H1 (cell line): ENCODE data around the gene GTPBP6. TPM values are rescaled to one million over a fixed set of nuclear protein-coding genes. Genes with fewer than 3 reads are reported as not detected.

Experiments used
- ATF3 ChIP-seq: IDR thresholded peaks from 2 replicates; pipeline ENCODE4 v1.6.1; 2011; ENCODE audit warnings: low read depth, mild to moderate bottlenecking, low read length; ENCODE audit not compliant: insufficient read depth
- BCL11A ChIP-seq, 2 experiments: IDR thresholded peaks; one replicate each; pipeline ENCODE4 v1.6.1; 2011; ENCODE audit warnings: low read depth in 2 of 2, low read length in 2 of 2, mild to moderate bottlenecking in 2 of 2
- CHD7 ChIP-seq: fragments of 300-600 bp; sonication (generic); IDR thresholded peaks from 2 replicates; pipeline ENCODE4 v1.7.1; 2012; ENCODE audit warnings: low read length, moderate library complexity, mild to moderate bottlenecking, inconsistent platforms; ENCODE audit not compliant: insufficient replicate concordance
- CREB1 ChIP-seq: IDR thresholded peaks from 2 replicates; pipeline ENCODE4 v1.6.1; 2012; ENCODE audit warnings: inconsistent platforms
- EGR1 ChIP-seq: IDR thresholded peaks from 2 replicates; pipeline ENCODE4 v1.6.1; 2011; ENCODE audit warnings: low read depth, low read length, borderline replicate concordance
- RBBP5 ChIP-seq: IDR thresholded peaks from 2 replicates; pipeline ENCODE4 v1.7.1; 2012; ENCODE audit warnings: low read depth, mild to moderate bottlenecking, inconsistent platforms, low read length, moderate library complexity, borderline replicate concordance
- SP1 ChIP-seq: IDR thresholded peaks from 2 replicates; pipeline ENCODE4 v1.6.1; 2011; ENCODE audit warnings: low read depth, low read length
- SRF ChIP-seq: IDR thresholded peaks from 2 replicates; pipeline ENCODE4 v1.6.1; 2011; ENCODE audit warnings: mild to moderate bottlenecking, low read depth, low read length, moderate library complexity
- polyA plus RNA-seq, 7 experiments: library from polyadenylated mRNA; depleted of rRNA in 3 of 7; stranded (reverse) in 5 of 7; unstranded in 2 of 7; fragments of >200 nt in 5 of 7; fragments of 200-250 nt in 2 of 7; gene quantifications; 1 replicate in 5 of 7; 2 replicates in 1 of 7; 4 replicates in 1 of 7; pipeline versions ENCODE4 v1.2.1 to v1.2.3, GENCODE V29; 2011 to 2013; ENCODE audit warnings: missing spikeins in 2 of 7, mixed read lengths in 2 of 7
- total RNA-seq: library from RNA; stranded (reverse); fragmentation: NEBNext Ultra II Directional; extraction: Animal tissue kit (Norgen Biotek cat#: 25700); gene quantifications from 2 replicates; pipeline ENCODE4 v1.2.1, GENCODE V29; 2021

Gene GTPBP6
- total and polyA plus RNA-seq, 2 of the 8 experiments (the other 6 are each of a cell fraction or from before 2014, with no cell fraction given) = 33.9 to 57.1 TPM

GRCh38 chrX:363621-364375, 45.2 kb upstream of the GTPBP6 start (continued):
- TF ChIP-seq CHD7 = no peak
- no peak for TF ChIP-seq SRF
- TF ChIP-seq RBBP5 = no peak
- no peak for TF ChIP-seq BCL11A (IDR thresholded peaks at IDR 0.05; ENCODE audit: low read depth in 2 of 2, low read length in 2 of 2)
- TF ChIP-seq ATF3 = no peak
- TF ChIP-seq SP1 = no peak
- no peak for TF ChIP-seq EGR1
- no peak for TF ChIP-seq CREB1
